K562 (cell line): ENCODE measurements around the gene ANKRD6.

Experiments
- BRD9 ChIP-seq: fragments of 450-650 bp; IDR thresholded peaks from 2 replicates; pipeline ENCODE4 v1.6.1; 2018; ENCODE audit warnings: low read depth; ENCODE audit not compliant: partially characterized antibody
- CBX5 ChIP-seq: IDR thresholded peaks from 2 replicates; pipeline ENCODE4 v1.6.1; 2014; ENCODE audit warnings: low read depth, borderline replicate concordance
- GABPA ChIP-seq: fragments of 200-800 bp; sonication (Bioruptor generic); conservative IDR thresholded peaks from 2 replicates; pipeline ENCODE4 v1.6.1; 2016; ENCODE audit warnings: low read depth, missing genetic modification characterization, missing compliant biosample characterization
- IRF2 ChIP-seq: sonication (generic); formaldehyde crosslinking; IDR thresholded peaks from 2 replicates; pipeline ENCODE4 v1.8.1; 2022; ENCODE audit warnings: mild to moderate bottlenecking, missing genetic modification reagents
- TBP ChIP-seq: optimal IDR thresholded peaks from 2 replicates; pipeline ENCODE3; 2011; ENCODE audit warnings: low read depth, low read length, improper control_type of control experiment
- ZEB2 ChIP-seq: fragments of 450-650 bp; IDR thresholded peaks from 2 replicates; pipeline ENCODE4 v1.6.1; 2016

DNA sequence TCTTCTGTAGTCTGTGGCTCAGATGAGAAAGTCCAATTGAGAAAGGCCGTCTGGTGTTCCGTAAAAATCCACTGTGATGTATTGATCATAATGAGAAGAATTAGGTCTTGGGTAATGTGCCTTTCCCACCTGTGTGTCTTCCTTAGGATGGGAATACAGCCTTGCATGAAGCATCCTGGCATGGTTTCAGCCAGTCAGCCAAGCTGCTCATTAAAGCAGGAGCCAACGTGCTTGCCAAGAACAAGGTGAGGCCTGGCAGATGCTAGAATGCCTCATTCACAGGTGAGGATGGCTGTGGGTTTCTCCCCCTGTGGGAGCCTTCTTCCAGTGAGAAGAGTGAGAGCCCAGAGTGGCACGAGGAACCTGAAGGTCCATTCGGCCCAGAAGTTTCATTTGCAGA, 172.9 kb downstream of the ANKRD6 start:
- TF ChIP-seq IRF2: no peak
- no peak for TF ChIP-seq BRD9
- TF ChIP-seq GABPA (tag): no peak
- no peak for TF ChIP-seq CBX5
- TF ChIP-seq TBP: no peak
- TF ChIP-seq ZEB2: no peak
